Stimulated activated naive CD4-positive, alpha-beta T cell treated with Interleukin-2 at 50 U/mL for 16 hours (primary cell): ENCODE measurements around the gene SEPTIN5.

Experiments used
- DNase-seq: peaks from one replicate; lab custom pipeline; 2025; lab: John Stamatoyannopoulos, UW

The SEPTIN5 gene

GRCh38 chr22:19760951-19761724 is 46.8 kb downstream of the SEPTIN5 start:
- DNase-seq = no peak

- no peak for DNase-seq
Observed at GRCh38 chr22:19761725-19762567, 47.6 kb downstream of the SEPTIN5 start.

- DNase-seq = no peak
Observed at GRCh38 chr22:19762568-19763457, 48.5 kb downstream of the SEPTIN5 start.

- DNase-seq = no peak
Observed at GRCh38 chr22:19763458-19764298, 49.4 kb downstream of the SEPTIN5 start.

GRCh38 chr22:19764299-19764593 is 49.9 kb downstream of the SEPTIN5 start:
- no peak for DNase-seq

GRCh38 chr22:19764636-19765476 is 50.6 kb downstream of the SEPTIN5 start:
- DNase-seq = no peak

GRCh38 chr22:19765477-19766239 is 51.4 kb downstream of the SEPTIN5 start:
- no peak for DNase-seq

- DNase-seq = no peak
Observed at GRCh38 chr22:19766240-19766510, 51.9 kb downstream of the SEPTIN5 start.

GRCh38 chr22:19766511-19767426 is 52.5 kb downstream of the SEPTIN5 start:
- peak; percentile 12 for DNase-seq

- DNase-seq = no peak
Observed at GRCh38 chr22:19767427-19768341, 53.4 kb downstream of the SEPTIN5 start.

GRCh38 chr22:19769393-19769715 is 55.1 kb downstream of the SEPTIN5 start:
- no peak for DNase-seq

GRCh38 chr22:19770349-19771220 is 56.3 kb downstream of the SEPTIN5 start:
- DNase-seq = no peak

GRCh38 chr22:19772422-19772672 is 58.0 kb downstream of the SEPTIN5 start:
- DNase-seq = no peak
